HepG2 (cell line): Measurements from ENCODE around the gene SARS2. TPM values are rescaled to one million over a fixed set of nuclear protein-coding genes. Genes with fewer than 3 reads are reported as not detected.

Experiments used
- CREM ChIP-seq, 2 experiments: sonication (generic) in 1 of 2; formaldehyde crosslinking in 1 of 2; IDR thresholded peaks; 2 replicates each; pipeline versions ENCODE4 v1.4.0 to v1.6.1; 2016 to 2020; ENCODE audit warnings: antibody characterized with exemption in 1 of 2, mild to moderate bottlenecking in 1 of 2, missing genetic modification reagents in 1 of 2
- DNMT1 ChIP-seq: sonication (generic); formaldehyde crosslinking; IDR thresholded peaks from 2 replicates; pipeline ENCODE4 v1.5.1; 2020; ENCODE audit warnings: mild to moderate bottlenecking, missing genetic modification reagents
- FOSL2 ChIP-seq: sonication (generic); formaldehyde crosslinking; IDR thresholded peaks from 2 replicates; pipeline ENCODE4 v1.4.0; 2020; ENCODE audit warnings: missing genetic modification reagents
- GPN1 ChIP-seq: sonication (generic); formaldehyde crosslinking; IDR thresholded peaks from 2 replicates; pipeline ENCODE4 v1.5.1; 2020; ENCODE audit warnings: missing genetic modification reagents, borderline replicate concordance
- HOXA7 ChIP-seq: sonication (generic); formaldehyde crosslinking; IDR thresholded peaks from 2 replicates; pipeline ENCODE4 v1.8.1; 2022; ENCODE audit warnings: mild to moderate bottlenecking, missing genetic modification reagents, moderate library complexity
- ISX ChIP-seq: sonication (generic); formaldehyde crosslinking; conservative IDR thresholded peaks from 2 replicates; pipeline ENCODE4 v1.5.0; 2020; ENCODE audit warnings: missing genetic modification reagents
- MTA3 ChIP-seq: sonication (generic); formaldehyde crosslinking; IDR thresholded peaks from 2 replicates; pipeline ENCODE4 v1.4.0; 2020; ENCODE audit warnings: missing genetic modification reagents
- MYNN ChIP-seq: sonication (generic); formaldehyde crosslinking; IDR thresholded peaks from 2 replicates; pipeline ENCODE4 v1.4.0; 2020; ENCODE audit warnings: mild to moderate bottlenecking, low read depth, missing genetic modification reagents
- RORA ChIP-seq: sonication (generic); formaldehyde crosslinking; IDR thresholded peaks from 2 replicates; pipeline ENCODE4 v1.5.0; 2020; ENCODE audit warnings: mild to moderate bottlenecking, missing genetic modification reagents, moderate library complexity
- SMAD3 ChIP-seq: sonication (generic); formaldehyde crosslinking; IDR thresholded peaks from 2 replicates; pipeline ENCODE4 v1.4.0; 2020; ENCODE audit warnings: missing genetic modification reagents
- SP5 ChIP-seq: IDR thresholded peaks from 2 replicates; pipeline ENCODE4 v1.6.1; 2016; ENCODE audit warnings: low read depth, borderline replicate concordance
- ZBTB7B ChIP-seq: sonication (generic); formaldehyde crosslinking; IDR thresholded peaks from 2 replicates; pipeline ENCODE4 v1.4.0; 2020; ENCODE audit warnings: missing genetic modification reagents
- ZKSCAN8 ChIP-seq: IDR thresholded peaks from 2 replicates; pipeline ENCODE4 v1.6.1; 2016; ENCODE audit warnings: borderline replicate concordance, missing genetic modification reagents, missing compliant biosample characterization
- ZNF3 ChIP-seq: IDR thresholded peaks from 2 replicates; pipeline ENCODE4 v1.7.0; 2017; ENCODE audit warnings: inconsistent platforms
- ZNF607 ChIP-seq: sonication (generic); formaldehyde crosslinking; IDR thresholded peaks from 2 replicates; pipeline ENCODE4 v1.5.1; 2020; ENCODE audit warnings: missing genetic modification reagents, mild to moderate bottlenecking, borderline replicate concordance
- ZNF879 ChIP-seq: sonication (generic); formaldehyde crosslinking; IDR thresholded peaks from 2 replicates; pipeline ENCODE4 v1.8.1; 2023; ENCODE audit warnings: missing genetic modification reagents
- polyA plus RNA-seq, 8 experiments: library from polyadenylated mRNA; depleted of rRNA in 3 of 8; stranded (reverse) in 7 of 8; unstranded in 1 of 8; fragments of >200 nt; fragmentation: Illumina TruSeq in 4 of 8; extraction: Trizol in 4 of 8; gene quantifications; 2 replicates each; pipeline versions ENCODE4 v1.2.1 to v1.2.3, GENCODE V29; 2011 to 2016; ENCODE audit warnings: low read depth in 4 of 8, missing spikeins in 1 of 8, mixed read lengths in 1 of 8; ENCODE audit not compliant: insufficient read depth in 1 of 8
- total RNA-seq, 5 experiments: library from RNA; depleted of rRNA; stranded (reverse); fragments of >200 nt; fragmentation: Illumina TruSeq; extraction: Trizol; gene quantifications; 2 replicates each; pipeline ENCODE4 v1.2.3, GENCODE V29; 2016; ENCODE audit warnings: low read depth in 1 of 5
- TF ChIP-seq, protein P1 (sequence below), 2 experiments: sonication (generic) in 1 of 2; formaldehyde crosslinking in 1 of 2; IDR thresholded peaks; 2 replicates each; pipeline versions ENCODE4 v1.4.0 to v1.6.1; 2018 to 2020; ENCODE audit warnings: missing genetic modification reagents in 2 of 2, borderline replicate concordance in 1 of 2, low read depth in 1 of 2, mild to moderate bottlenecking in 1 of 2, missing biosample characterization in 1 of 2
- TF ChIP-seq, protein P2 (sequence below): IDR thresholded peaks from 2 replicates; pipeline ENCODE4 v1.6.1; 2016; ENCODE audit warnings: low read depth, borderline replicate concordance
- TF ChIP-seq, protein P3 (sequence below): sonication (generic); formaldehyde crosslinking; conservative IDR thresholded peaks from 2 replicates; pipeline ENCODE4 v1.4.0; 2020; ENCODE audit warnings: missing genetic modification reagents
- TF ChIP-seq, protein P4 (sequence below): sonication (generic); formaldehyde crosslinking; conservative IDR thresholded peaks from 2 replicates; pipeline ENCODE4 v1.4.0; 2020; ENCODE audit warnings: mild to moderate bottlenecking, missing genetic modification reagents, moderate library complexity

Gene SARS2
- total and polyA plus RNA-seq, 2 of the 13 experiments (the other 11 are each of a cell fraction or from before 2014, with no cell fraction given): 40.0 to 48.6 TPM

DNA sequence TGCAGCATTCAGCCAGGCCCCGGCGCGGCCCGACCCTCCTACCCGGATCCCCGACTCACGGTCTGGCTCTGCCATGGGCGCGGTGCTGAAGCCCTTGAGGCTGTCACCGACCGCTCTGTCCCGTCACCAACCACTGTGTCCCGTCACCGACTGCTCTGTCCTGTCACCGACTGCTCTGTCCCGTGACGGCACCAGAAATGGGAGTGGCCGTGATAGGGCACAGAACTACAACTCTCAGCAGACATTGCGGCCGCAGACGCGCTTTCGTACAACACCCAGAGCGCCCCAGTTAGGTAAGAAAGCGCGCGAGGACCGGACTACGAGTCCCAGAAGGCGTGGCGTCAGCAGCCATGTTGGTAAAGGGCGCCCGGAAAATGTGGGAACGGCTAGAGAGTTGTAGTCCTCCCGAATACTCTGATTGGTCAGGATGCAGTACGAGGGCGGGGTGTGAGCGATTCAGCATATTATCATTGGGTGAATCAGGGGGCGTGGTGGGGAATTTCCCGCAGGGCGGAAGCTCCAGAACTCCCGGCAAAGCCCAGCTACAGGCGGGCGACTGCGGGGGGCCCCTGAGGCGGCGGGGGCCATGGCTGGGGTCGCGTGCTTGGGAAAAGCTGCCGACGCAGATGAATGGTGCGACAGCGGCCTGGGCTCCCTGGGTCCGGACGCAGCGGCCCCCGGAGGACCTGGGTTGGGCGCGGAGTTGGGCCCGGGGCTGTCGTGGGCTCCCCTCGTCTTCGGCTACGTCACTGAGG, 30.9 kb downstream of the SARS2 start, which contains the start of the genes NFKBIB and SIRT2 (continued):
- TF ChIP-seq, protein P1, sequence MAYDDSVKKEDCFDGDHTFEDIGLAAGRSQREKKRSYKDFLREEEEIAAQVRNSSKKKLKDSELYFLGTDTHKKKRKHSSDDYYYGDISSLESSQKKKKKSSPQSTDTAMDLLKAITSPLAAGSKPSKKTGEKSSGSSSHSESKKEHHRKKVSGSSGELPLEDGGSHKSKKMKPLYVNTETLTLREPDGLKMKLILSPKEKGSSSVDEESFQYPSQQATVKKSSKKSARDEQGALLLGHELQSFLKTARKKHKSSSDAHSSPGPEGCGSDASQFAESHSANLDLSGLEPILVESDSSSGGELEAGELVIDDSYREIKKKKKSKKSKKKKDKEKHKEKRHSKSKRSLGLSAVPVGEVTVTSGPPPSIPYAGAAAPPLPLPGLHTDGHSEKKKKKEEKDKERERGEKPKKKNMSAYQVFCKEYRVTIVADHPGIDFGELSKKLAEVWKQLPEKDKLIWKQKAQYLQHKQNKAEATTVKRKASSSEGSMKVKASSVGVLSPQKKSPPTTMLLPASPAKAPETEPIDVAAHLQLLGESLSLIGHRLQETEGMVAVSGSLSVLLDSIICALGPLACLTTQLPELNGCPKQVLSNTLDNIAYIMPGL (CRISPR knock-in tag; IDR thresholded peaks at IDR 0.05; ENCODE audit: borderline replicate concordance in 1 of 2, low read depth in 1 of 2): peak in 1 of 2 experiments; percentile 48; a peak in 1 of 4 replicates
- TF ChIP-seq, protein P2, sequence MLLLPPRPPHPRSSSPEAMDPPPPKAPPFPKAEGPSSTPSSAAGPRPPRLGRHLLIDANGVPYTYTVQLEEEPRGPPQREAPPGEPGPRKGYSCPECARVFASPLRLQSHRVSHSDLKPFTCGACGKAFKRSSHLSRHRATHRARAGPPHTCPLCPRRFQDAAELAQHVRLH: peak; percentile 84; the same call in 1 of the 2 replicates
- TF ChIP-seq ZKSCAN8 (CRISPR knock-in tag): no peak; the same call in 1 of the 2 replicates
- TF ChIP-seq ZBTB7B (CRISPR knock-in tag): peak; percentile 50; the same call in 1 of the 2 replicates
- no peak for TF ChIP-seq RORA (CRISPR knock-in tag)
- TF ChIP-seq ISX (CRISPR knock-in tag): no peak
- no peak for TF ChIP-seq DNMT1 (CRISPR knock-in tag)
- no peak for TF ChIP-seq GPN1 (CRISPR knock-in tag)
- peak; percentile 81 for TF ChIP-seq SP5
- TF ChIP-seq, protein P3, sequence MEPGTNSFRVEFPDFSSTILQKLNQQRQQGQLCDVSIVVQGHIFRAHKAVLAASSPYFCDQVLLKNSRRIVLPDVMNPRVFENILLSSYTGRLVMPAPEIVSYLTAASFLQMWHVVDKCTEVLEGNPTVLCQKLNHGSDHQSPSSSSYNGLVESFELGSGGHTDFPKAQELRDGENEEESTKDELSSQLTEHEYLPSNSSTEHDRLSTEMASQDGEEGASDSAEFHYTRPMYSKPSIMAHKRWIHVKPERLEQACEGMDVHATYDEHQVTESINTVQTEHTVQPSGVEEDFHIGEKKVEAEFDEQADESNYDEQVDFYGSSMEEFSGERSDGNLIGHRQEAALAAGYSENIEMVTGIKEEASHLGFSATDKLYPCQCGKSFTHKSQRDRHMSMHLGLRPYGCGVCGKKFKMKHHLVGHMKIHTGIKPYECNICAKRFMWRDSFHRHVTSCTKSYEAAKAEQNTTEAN: no peak; the same call in 1 of the 2 replicates
- no peak for TF ChIP-seq MTA3 (CRISPR knock-in tag)
- TF ChIP-seq ZNF3 (CRISPR knock-in tag): no peak
- peak; percentile 99 for TF ChIP-seq CREM (IDR thresholded peaks at IDR 0.05)
- TF ChIP-seq CREM (CRISPR knock-in tag; IDR thresholded peaks at IDR 0.05): no peak
- TF ChIP-seq, protein P4, sequence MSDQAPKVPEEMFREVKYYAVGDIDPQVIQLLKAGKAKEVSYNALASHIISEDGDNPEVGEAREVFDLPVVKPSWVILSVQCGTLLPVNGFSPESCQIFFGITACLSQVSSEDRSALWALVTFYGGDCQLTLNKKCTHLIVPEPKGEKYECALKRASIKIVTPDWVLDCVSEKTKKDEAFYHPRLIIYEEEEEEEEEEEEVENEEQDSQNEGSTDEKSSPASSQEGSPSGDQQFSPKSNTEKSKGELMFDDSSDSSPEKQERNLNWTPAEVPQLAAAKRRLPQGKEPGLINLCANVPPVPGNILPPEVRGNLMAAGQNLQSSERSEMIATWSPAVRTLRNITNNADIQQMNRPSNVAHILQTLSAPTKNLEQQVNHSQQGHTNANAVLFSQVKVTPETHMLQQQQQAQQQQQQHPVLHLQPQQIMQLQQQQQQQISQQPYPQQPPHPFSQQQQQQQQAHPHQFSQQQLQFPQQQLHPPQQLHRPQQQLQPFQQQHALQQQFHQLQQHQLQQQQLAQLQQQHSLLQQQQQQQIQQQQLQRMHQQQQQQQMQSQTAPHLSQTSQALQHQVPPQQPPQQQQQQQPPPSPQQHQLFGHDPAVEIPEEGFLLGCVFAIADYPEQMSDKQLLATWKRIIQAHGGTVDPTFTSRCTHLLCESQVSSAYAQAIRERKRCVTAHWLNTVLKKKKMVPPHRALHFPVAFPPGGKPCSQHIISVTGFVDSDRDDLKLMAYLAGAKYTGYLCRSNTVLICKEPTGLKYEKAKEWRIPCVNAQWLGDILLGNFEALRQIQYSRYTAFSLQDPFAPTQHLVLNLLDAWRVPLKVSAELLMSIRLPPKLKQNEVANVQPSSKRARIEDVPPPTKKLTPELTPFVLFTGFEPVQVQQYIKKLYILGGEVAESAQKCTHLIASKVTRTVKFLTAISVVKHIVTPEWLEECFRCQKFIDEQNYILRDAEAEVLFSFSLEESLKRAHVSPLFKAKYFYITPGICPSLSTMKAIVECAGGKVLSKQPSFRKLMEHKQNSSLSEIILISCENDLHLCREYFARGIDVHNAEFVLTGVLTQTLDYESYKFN (CRISPR knock-in tag): peak; percentile 51
- peak; percentile 74; the same call in 1 of the 2 replicates for TF ChIP-seq SMAD3 (CRISPR knock-in tag)
- TF ChIP-seq ZNF607: peak; percentile 42; the same call in 1 of the 2 replicates
- TF ChIP-seq FOSL2 (CRISPR knock-in tag): 0 out of 2 replicates have a peak, but pooled peaks have one; percentile 44
- no peak for TF ChIP-seq MYNN (CRISPR knock-in tag)
- TF ChIP-seq HOXA7 (CRISPR knock-in tag): no peak
- TF ChIP-seq ZNF879 (CRISPR knock-in tag): no peak
